ENCODE results near the gene PRR35.

PRR35 gene

DNA sequence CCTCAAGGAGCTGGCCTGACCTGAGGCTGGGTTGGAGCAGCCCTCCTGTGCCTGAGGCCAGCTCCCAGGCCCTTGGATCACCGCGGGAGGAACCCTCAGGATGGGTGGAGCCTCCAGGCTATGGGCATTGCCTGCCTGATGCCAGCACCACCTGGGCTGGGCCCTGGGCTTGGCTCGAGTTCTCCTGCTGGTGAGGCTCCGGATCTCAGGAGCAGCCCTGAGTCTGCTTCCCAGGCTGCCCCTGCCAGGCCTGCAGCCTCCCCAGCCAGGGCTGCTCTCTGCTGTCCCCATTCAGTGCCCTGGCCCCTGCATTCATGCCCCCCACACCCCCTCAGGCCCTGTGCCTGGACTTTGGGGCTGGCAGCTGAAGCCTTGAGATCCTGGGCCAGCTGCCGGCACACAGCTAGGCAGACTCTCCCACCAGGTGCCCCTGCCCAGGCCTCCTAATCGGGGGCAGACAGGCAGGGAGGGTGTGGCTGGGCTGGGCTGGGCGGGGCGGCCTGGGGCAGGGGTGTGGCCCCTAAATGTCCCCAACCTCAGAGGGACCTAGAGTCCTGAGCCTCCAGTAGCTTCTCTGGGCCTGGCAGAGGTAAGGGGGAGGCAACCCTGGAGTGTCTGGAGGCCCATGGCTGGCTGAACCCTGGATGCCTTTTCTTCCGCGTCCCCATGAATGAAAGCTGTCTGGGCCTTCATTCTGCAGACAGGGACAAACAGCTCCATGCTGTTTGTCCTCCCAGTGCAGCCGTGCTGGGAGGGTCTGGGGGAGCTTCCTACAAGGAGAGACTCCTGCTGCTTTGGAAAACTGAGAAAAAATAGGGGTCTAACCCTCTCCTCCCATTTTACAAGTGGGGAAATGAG lies 8.4 kb downstream of the PRR35 start:
- no peak for TF ChIP-seq TAF1 (IDR thresholded peaks at IDR 0.05; ENCODE audit: borderline replicate concordance, insufficient read depth, low read length)
- no peak for TF ChIP-seq FOXP2 (optimal IDR thresholded peaks at IDR 0.05; ENCODE audit: borderline replicate concordance, extremely low read depth, extremely low read length, insufficient read depth)
- no peak for TF ChIP-seq SIN3A (IDR thresholded peaks at IDR 0.05; ENCODE audit: borderline replicate concordance, insufficient read depth, low read length)
- TF ChIP-seq POLR2AphosphoS5 (IDR thresholded peaks at IDR 0.05; ENCODE audit: low read depth, low read length): no peak

DNA sequence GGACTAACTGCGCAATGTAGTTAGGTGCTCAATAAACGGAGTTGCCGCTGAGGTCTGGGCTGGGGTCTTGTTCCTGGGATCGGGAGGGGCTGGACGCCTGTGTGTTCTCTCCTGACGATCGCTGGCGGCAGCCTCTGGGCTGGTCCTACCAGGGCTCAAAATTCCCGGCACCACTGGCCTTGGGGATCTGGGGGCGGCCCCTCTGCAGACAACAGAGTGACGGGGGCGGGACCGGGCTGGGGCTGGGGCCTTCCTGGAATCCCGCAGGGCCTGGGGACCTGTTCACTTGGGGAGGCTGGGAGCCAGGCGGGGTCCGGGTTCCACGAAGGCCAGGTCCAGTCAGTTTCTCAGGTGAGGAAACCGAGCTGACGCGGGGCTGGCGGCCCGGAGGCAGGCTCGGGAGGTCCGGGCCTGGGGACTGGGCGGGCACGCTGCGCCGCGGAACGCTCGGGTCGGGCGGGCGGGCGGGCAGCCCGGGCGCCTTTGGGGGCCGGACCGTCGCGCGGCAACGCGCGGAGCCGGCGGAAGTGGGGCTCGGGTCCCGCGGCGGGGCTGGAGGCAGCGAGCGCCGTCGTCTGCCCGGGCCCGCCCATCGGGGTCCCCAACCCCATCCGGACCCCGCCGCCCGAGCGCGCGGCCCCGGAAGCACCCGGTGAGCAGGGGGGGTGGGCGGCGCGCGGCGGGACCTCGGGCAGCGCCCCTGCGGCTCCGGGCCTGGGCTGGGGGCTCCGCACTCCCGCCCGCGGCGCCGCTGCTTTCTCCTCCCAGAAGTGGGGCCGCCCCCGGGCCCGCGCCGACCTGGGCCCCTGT lies 9.5 kb downstream of the PRR35 start, which contains the start of gene PIGQ:
PIGQ (plus strand) TSS at position 524 of the 810 bp plus-strand sequence. CDS start 4,107 bp downstream, outside the sequence.
- TF ChIP-seq FOXP2 (optimal IDR thresholded peaks at IDR 0.05; ENCODE audit: borderline replicate concordance, extremely low read depth, extremely low read length, insufficient read depth) (no peak), TAF1 (IDR thresholded peaks at IDR 0.05; ENCODE audit: borderline replicate concordance, insufficient read depth, low read length) (no peak), POLR2AphosphoS5 (IDR thresholded peaks at IDR 0.05; ENCODE audit: low read depth, low read length) (no peak; the same call in 1 of the 2 replicates), REST (IDR thresholded peaks at IDR 0.05; ENCODE audit: insufficient read depth in 1 of 2, low read depth in 2 of 2, low read length in 2 of 2) (no peak), SIN3A (IDR thresholded peaks at IDR 0.05; ENCODE audit: borderline replicate concordance, insufficient read depth, low read length) (no peak)

DNA sequence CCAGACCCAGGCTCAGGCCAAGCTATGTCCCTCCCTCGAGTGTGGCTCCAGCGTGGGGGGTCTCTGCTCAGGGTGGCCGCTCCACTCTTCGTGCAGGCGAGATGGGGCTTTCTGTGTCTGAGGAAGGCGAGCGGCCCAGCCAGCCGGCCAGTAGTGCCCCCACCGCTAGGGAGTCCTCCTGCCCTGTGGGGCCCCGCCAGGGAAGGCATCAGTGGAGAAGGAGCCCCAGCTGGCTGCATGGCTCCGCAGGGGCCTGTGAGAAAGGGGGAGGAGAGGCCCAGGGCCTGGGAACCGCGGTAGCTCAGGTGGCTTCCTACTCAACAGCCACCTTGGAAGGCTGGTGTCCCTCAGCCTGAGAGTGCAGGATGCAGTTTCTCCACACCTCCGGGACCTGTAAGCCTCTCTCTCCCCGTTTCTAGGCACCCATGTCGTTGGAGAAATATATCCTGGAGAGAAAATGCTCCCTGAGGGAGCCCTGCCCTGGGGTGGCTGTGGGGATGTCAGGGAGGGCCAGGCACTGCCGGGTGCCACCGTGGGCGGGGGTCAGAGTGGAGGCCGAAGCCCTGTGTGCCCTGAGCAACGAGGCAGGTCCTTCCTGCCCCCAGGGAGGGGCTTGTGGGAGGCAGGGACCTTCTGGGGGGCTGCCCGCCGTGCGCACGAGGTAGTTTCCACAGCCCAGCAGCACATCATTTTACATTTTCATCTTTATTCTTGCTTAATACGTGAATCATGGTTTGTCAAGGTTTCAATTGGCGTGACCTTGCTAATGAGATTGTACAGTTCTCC lies 12.9 kb downstream of the PRR35 start:
- TF ChIP-seq TAF1 (IDR thresholded peaks at IDR 0.05; ENCODE audit: borderline replicate concordance, insufficient read depth, low read length) (no peak), FOXP2 (optimal IDR thresholded peaks at IDR 0.05; ENCODE audit: borderline replicate concordance, extremely low read depth, extremely low read length, insufficient read depth) (no peak), REST (IDR thresholded peaks at IDR 0.05; ENCODE audit: insufficient read depth in 1 of 2, low read depth in 2 of 2, low read length in 2 of 2) (no peak), SIN3A (IDR thresholded peaks at IDR 0.05; ENCODE audit: borderline replicate concordance, insufficient read depth, low read length) (no peak), POLR2AphosphoS5 (IDR thresholded peaks at IDR 0.05; ENCODE audit: low read depth, low read length) (no peak)

DNA sequence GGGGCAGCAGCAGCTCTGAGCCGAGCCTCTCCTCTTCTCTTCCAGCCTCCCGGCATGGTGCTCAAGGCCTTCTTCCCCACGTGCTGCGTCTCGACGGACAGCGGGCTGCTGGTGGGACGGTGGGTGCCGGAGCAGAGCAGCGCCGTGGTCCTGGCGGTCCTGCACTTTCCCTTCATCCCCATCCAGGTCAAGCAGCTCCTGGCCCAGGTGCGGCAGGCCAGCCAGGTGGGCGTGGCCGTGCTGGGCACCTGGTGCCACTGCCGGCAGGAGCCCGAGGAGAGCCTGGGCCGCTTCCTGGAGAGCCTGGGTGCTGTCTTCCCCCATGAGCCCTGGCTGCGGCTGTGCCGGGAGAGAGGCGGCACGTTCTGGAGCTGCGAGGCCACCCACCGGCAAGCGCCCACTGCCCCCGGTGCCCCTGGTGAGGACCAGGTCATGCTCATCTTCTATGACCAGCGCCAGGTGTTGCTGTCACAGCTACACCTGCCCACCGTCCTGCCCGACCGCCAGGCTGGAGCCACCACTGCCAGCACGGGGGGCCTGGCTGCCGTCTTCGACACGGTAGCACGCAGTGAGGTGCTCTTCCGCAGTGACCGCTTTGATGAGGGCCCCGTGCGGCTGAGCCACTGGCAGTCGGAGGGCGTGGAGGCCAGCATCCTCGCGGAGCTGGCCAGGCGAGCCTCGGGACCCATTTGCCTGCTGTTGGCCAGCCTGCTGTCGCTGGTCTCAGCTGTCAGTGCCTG lies 14.0 kb downstream of the PRR35 start:
- TF ChIP-seq SIN3A (IDR thresholded peaks at IDR 0.05; ENCODE audit: borderline replicate concordance, insufficient read depth, low read length): no peak

DNA sequence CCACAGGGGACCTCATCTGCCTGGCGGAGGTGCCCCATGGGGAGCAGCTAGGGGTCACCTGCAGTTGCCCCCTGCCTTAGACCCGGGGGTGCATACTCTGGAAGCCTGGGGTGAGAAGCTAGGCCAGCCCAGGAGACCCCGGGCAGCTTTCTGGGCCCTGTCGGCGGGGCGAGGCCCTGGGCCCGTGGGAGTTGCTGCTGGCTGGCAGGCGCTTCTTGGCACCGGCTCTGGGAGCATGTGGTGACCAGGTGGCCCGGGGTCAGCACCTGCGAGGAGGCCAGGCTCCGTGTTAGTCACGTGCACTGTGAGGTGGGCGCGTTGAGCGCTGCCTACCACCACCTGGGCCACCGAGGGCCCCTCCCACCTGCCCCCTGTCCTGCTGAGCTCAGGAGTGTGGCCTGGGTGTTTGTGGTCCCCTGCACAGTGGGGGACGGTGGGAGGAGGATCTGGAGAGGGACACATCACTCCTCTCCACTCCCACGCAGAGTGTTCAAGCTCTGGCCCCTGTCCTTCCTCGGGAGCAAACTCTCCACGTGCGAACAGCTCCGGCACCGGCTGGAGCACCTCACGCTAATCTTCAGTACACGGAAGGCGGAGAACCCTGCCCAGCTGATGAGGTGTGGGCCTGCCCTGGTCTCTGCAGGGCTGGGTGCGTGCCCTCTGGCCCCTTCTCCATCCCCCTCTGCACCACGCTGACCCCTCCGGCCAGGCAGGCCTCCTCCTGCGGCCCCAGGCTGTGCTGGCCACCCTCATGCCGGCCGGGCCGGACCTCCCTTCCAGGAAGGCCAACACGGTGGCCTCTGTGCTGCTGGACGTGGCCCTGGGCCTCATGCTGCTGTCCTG lies 15.4 kb downstream of the PRR35 start:
- TF ChIP-seq REST (IDR thresholded peaks at IDR 0.05; ENCODE audit: insufficient read depth in 1 of 2, low read depth in 2 of 2, low read length in 2 of 2) (no peak), FOXP2 (optimal IDR thresholded peaks at IDR 0.05; ENCODE audit: borderline replicate concordance, extremely low read depth, extremely low read length, insufficient read depth) (no peak), TAF1 (IDR thresholded peaks at IDR 0.05; ENCODE audit: borderline replicate concordance, insufficient read depth, low read length) (no peak), SIN3A (IDR thresholded peaks at IDR 0.05; ENCODE audit: borderline replicate concordance, insufficient read depth, low read length) (no peak), POLR2AphosphoS5 (IDR thresholded peaks at IDR 0.05; ENCODE audit: low read depth, low read length) (no peak)
